GM12878 (cell line): ENCODE data around the gene KCNK7. TPM values are rescaled to one million over a fixed set of nuclear protein-coding genes. Genes with fewer than 3 reads are reported as not detected.

Experiments
- BACH1 ChIP-seq: fragments of 450-650 bp; IDR thresholded peaks from 2 replicates; pipeline ENCODE4 v1.6.1; 2017; ENCODE audit warnings: mild to moderate bottlenecking, borderline replicate concordance
- BMI1 ChIP-seq: fragments of 450-650 bp; IDR thresholded peaks from 2 replicates; pipeline ENCODE4 v1.6.1; 2016; ENCODE audit warnings: mild to moderate bottlenecking, moderate library complexity, borderline replicate concordance
- FOXK2 ChIP-seq: fragments of 450-650 bp; IDR thresholded peaks from 2 replicates; pipeline ENCODE4 v1.6.1; 2017; ENCODE audit warnings: mild to moderate bottlenecking, moderate library complexity
- MTA2 ChIP-seq: fragments of 450-650 bp; IDR thresholded peaks from 2 replicates; pipeline ENCODE4 v1.6.1; 2016; ENCODE audit warnings: low read depth, mild to moderate bottlenecking, moderate library complexity
- NR2C2 ChIP-seq: IDR thresholded peaks from 2 replicates; pipeline ENCODE4 v1.6.1; 2011; ENCODE audit warnings: borderline replicate concordance, low read depth; ENCODE audit not compliant: control insufficient read depth, insufficient read length
- PAX5 ChIP-seq: IDR thresholded peaks from 2 replicates; pipeline ENCODE4 v1.6.1; 2011; ENCODE audit warnings: low read depth, low read length, borderline replicate concordance
- POLR2A ChIP-seq: IDR thresholded peaks from 2 replicates; pipeline ENCODE4 v1.6.1; 2011; ENCODE audit warnings: low read depth, mild to moderate bottlenecking, low read length
- SIX5 ChIP-seq: IDR thresholded peaks from 2 replicates; pipeline ENCODE4 v1.6.1; 2011; ENCODE audit warnings: mild to moderate bottlenecking, low read depth, low read length, moderate library complexity; ENCODE audit not compliant: severe bottlenecking
- SMC3 ChIP-seq: IDR thresholded peaks from 2 replicates; pipeline ENCODE4 v1.6.1; 2011; ENCODE audit warnings: low read length, improper control_type of control experiment, borderline replicate concordance
- TCF12 ChIP-seq: IDR thresholded peaks from 2 replicates; pipeline ENCODE4 v1.6.1; 2011; ENCODE audit warnings: low read depth, mild to moderate bottlenecking, low read length
- polyA plus RNA-seq, 11 experiments: library from polyadenylated mRNA; depleted of rRNA in 4 of 11; unstranded in 6 of 11; stranded (reverse) in 5 of 11; fragments of >200 nt; fragmentation: Nextera tagmentation in 4 of 11; fragmentation: Illumina TruSeq in 1 of 11; extraction: Ambion mirVana in 4 of 11; extraction: Trizol in 1 of 11; gene quantifications; 1 replicate in 1 of 11; 2 replicates in 10 of 11; pipeline versions ENCODE4 v1.2.1 to v1.2.3, GENCODE V29; 2011 to 2016; ENCODE audit warnings: inconsistent platforms in 2 of 11, missing spikeins in 2 of 11, low read depth in 1 of 11
- total RNA-seq, 4 experiments: library from RNA; depleted of rRNA in 3 of 4; stranded (reverse); fragments of >200 nt in 3 of 4; fragmentation: Illumina TruSeq in 1 of 4; extraction: Trizol in 1 of 4; gene quantifications; 2 replicates each; pipeline versions ENCODE4 v1.2.1 to v1.2.3, GENCODE V29; 2013 to 2021
- TF ChIP-seq, protein P1 (sequence below): IDR thresholded peaks from 2 replicates; pipeline ENCODE4 v1.6.1; 2012; ENCODE audit warnings: improper control_type of control experiment, low read depth, low read length; ENCODE audit not compliant: insufficient replicate concordance
- TF ChIP-seq, protein P2 (sequence below), 3 experiments: IDR thresholded peaks in 2 of 3; conservative IDR thresholded peaks in 1 of 3; 2 replicates each; pipeline ENCODE4 v1.5.1; 2011; ENCODE audit warnings: low read depth in 3 of 3, low read length in 3 of 3, mild to moderate bottlenecking in 3 of 3, control low read depth in 2 of 3, moderate library complexity in 2 of 3, inconsistent platforms in 1 of 3, mixed read lengths in 1 of 3; ENCODE audit not compliant: control insufficient read depth in 2 of 3, insufficient read depth in 1 of 3; ENCODE audit errors: extremely low read depth in 1 of 3
- TF ChIP-seq, protein P3 (sequence below): IDR thresholded peaks from 2 replicates; pipeline ENCODE4 v1.6.1; 2011; ENCODE audit warnings: borderline replicate concordance, low read depth, mild to moderate bottlenecking, moderate library complexity, mixed read lengths, low read length; ENCODE audit not compliant: insufficient read depth; ENCODE audit errors: extremely low read length
- TF ChIP-seq, protein P4 (sequence below): IDR thresholded peaks from 2 replicates; pipeline ENCODE4 v1.6.1; 2011; ENCODE audit warnings: low read depth, low read length, improper control_type of control experiment, borderline replicate concordance
- TF ChIP-seq, protein P5 (sequence below): IDR thresholded peaks from 2 replicates; pipeline ENCODE4 v1.6.1; 2011; ENCODE audit warnings: low read depth, mild to moderate bottlenecking, low read length, moderate library complexity, borderline replicate concordance; ENCODE audit errors: extremely low read depth
- TF ChIP-seq, protein P6 (sequence below): fragments of 450-650 bp; IDR thresholded peaks from 2 replicates; pipeline ENCODE4 v1.6.1; 2017; ENCODE audit warnings: mild to moderate bottlenecking, low read depth, inconsistent platforms; ENCODE audit not compliant: poor library complexity, severe bottlenecking

KCNK7 gene
- total and polyA plus RNA-seq, 10 of the 15 experiments (the other 5 are each of a cell fraction or from before 2014, with no cell fraction given): 0.11 to 0.54 (median 0.23) TPM; not detected in 7

DNA sequence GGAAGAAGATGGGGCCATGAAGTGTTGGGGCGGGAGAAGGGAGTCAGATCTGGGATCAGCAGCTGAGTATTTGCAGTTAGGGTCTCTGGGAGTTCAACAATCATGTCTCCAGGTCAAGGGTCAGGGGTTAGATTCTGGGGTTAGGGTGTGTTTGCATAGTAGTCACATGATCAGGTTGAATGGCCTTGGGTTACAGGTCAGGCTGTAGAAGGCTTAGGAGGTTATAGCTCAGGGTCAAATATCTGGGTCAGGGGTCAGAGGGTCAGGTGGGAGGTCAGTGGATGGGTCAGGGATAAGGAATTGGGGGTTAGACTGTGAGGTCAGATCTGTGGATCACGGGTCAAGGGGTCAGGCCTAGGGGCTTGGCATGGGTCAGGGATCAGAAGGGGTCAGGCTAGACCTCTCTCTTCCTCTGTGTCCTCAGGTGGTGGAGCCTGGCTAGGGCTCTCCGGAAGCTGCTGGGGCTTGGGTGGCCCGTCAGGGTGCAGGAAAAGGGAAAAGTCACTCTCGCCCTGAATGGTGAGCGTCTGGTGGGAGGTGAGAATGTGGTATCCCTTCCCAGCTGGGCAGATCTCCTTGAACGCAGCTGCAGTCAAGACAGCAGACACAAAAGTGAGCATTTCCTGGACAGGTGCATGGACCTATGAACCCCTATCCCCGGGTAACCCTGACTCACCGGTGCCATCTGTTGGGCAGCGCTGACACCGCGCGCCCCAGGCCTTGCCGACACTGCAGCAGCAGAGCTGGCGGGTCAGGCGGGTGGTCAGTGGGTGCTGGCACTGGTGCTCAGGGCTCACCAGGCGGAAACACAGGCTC lies 43.8 kb downstream of the KCNK7 start (continued):
- TF ChIP-seq SMC3: peak; percentile 34; the same call in 1 of the 2 replicates
- TF ChIP-seq, protein P1, sequence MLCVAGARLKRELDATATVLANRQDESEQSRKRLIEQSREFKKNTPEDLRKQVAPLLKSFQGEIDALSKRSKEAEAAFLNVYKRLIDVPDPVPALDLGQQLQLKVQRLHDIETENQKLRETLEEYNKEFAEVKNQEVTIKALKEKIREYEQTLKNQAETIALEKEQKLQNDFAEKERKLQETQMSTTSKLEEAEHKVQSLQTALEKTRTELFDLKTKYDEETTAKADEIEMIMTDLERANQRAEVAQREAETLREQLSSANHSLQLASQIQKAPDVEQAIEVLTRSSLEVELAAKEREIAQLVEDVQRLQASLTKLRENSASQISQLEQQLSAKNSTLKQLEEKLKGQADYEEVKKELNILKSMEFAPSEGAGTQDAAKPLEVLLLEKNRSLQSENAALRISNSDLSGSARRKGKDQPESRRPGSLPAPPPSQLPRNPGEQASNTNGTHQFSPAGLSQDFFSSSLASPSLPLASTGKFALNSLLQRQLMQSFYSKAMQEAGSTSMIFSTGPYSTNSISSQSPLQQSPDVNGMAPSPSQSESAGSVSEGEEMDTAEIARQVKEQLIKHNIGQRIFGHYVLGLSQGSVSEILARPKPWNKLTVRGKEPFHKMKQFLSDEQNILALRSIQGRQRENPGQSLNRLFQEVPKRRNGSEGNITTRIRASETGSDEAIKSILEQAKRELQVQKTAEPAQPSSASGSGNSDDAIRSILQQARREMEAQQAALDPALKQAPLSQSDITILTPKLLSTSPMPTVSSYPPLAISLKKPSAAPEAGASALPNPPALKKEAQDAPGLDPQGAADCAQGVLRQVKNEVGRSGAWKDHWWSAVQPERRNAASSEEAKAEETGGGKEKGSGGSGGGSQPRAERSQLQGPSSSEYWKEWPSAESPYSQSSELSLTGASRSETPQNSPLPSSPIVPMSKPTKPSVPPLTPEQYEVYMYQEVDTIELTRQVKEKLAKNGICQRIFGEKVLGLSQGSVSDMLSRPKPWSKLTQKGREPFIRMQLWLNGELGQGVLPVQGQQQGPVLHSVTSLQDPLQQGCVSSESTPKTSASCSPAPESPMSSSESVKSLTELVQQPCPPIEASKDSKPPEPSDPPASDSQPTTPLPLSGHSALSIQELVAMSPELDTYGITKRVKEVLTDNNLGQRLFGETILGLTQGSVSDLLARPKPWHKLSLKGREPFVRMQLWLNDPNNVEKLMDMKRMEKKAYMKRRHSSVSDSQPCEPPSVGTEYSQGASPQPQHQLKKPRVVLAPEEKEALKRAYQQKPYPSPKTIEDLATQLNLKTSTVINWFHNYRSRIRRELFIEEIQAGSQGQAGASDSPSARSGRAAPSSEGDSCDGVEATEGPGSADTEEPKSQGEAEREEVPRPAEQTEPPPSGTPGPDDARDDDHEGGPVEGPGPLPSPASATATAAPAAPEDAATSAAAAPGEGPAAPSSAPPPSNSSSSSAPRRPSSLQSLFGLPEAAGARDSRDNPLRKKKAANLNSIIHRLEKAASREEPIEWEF: no peak
- 0 out of 2 replicates have a peak, but pooled peaks have one; percentile 19 for TF ChIP-seq POLR2A
- TF ChIP-seq, protein P2, sequence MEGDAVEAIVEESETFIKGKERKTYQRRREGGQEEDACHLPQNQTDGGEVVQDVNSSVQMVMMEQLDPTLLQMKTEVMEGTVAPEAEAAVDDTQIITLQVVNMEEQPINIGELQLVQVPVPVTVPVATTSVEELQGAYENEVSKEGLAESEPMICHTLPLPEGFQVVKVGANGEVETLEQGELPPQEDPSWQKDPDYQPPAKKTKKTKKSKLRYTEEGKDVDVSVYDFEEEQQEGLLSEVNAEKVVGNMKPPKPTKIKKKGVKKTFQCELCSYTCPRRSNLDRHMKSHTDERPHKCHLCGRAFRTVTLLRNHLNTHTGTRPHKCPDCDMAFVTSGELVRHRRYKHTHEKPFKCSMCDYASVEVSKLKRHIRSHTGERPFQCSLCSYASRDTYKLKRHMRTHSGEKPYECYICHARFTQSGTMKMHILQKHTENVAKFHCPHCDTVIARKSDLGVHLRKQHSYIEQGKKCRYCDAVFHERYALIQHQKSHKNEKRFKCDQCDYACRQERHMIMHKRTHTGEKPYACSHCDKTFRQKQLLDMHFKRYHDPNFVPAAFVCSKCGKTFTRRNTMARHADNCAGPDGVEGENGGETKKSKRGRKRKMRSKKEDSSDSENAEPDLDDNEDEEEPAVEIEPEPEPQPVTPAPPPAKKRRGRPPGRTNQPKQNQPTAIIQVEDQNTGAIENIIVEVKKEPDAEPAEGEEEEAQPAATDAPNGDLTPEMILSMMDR (IDR thresholded peaks at IDR 0.05 in 2 of 3, conservative IDR thresholded peaks at IDR 0.05 in 1 of 3; ENCODE audit: control insufficient read depth in 2 of 3, extremely low read depth in 1 of 3, insufficient read depth in 1 of 3, low read depth in 3 of 3, low read length in 3 of 3): peak; percentile 69 to 75 (median 69)
- TF ChIP-seq PAX5: no peak
- TF ChIP-seq, protein P3, sequence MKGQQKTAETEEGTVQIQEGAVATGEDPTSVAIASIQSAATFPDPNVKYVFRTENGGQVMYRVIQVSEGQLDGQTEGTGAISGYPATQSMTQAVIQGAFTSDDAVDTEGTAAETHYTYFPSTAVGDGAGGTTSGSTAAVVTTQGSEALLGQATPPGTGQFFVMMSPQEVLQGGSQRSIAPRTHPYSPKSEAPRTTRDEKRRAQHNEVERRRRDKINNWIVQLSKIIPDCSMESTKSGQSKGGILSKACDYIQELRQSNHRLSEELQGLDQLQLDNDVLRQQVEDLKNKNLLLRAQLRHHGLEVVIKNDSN: no peak
- peak; percentile 77; the same call in 1 of the 2 replicates for TF ChIP-seq TCF12
- TF ChIP-seq FOXK2: no peak
- TF ChIP-seq, protein P4, sequence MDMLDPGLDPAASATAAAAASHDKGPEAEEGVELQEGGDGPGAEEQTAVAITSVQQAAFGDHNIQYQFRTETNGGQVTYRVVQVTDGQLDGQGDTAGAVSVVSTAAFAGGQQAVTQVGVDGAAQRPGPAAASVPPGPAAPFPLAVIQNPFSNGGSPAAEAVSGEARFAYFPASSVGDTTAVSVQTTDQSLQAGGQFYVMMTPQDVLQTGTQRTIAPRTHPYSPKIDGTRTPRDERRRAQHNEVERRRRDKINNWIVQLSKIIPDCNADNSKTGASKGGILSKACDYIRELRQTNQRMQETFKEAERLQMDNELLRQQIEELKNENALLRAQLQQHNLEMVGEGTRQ: no peak
- no peak for TF ChIP-seq BMI1
- TF ChIP-seq BACH1: no peak
- TF ChIP-seq MTA2: 0 out of 2 replicates have a peak, but pooled peaks have one; percentile 30
- no peak for TF ChIP-seq NR2C2
- TF ChIP-seq, protein P5, sequence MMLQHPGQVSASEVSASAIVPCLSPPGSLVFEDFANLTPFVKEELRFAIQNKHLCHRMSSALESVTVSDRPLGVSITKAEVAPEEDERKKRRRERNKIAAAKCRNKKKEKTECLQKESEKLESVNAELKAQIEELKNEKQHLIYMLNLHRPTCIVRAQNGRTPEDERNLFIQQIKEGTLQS: no peak
- no peak for TF ChIP-seq SIX5
- TF ChIP-seq, protein P6, sequence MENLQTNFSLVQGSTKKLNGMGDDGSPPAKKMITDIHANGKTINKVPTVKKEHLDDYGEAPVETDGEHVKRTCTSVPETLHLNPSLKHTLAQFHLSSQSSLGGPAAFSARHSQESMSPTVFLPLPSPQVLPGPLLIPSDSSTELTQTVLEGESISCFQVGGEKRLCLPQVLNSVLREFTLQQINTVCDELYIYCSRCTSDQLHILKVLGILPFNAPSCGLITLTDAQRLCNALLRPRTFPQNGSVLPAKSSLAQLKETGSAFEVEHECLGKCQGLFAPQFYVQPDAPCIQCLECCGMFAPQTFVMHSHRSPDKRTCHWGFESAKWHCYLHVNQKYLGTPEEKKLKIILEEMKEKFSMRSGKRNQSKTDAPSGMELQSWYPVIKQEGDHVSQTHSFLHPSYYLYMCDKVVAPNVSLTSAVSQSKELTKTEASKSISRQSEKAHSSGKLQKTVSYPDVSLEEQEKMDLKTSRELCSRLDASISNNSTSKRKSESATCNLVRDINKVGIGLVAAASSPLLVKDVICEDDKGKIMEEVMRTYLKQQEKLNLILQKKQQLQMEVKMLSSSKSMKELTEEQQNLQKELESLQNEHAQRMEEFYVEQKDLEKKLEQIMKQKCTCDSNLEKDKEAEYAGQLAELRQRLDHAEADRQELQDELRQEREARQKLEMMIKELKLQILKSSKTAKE: no peak
